GM13977 (cell line): Measurements from ENCODE around the gene HMG20A.

Experiments used
- DNase-seq: peaks from one replicate; pipeline ENCODE4 v3.0.0; 2012; ENCODE audit warnings: low spot score
- in situ Hi-C: fragments of 300-500 bp; cut with MboI; formaldehyde crosslinking; loops from one replicate; pipeline ENCODE4 v1.12.0; 2022; ENCODE audit warnings: low sequenced_read_pairs, low pct_unique_long_range_greater_than_20kb, mixed read lengths, inconsistent platforms; ENCODE audit not compliant: unreplicated experiment
- TF ChIP-seq, protein P1 (sequence below): IDR thresholded peaks from 2 replicates; pipeline ENCODE4 v1.5.1; 2012; ENCODE audit warnings: mild to moderate bottlenecking, control low read depth; ENCODE audit not compliant: insufficient read depth; ENCODE audit errors: extremely low read depth, missing control alignments

The HMG20A gene

DNA sequence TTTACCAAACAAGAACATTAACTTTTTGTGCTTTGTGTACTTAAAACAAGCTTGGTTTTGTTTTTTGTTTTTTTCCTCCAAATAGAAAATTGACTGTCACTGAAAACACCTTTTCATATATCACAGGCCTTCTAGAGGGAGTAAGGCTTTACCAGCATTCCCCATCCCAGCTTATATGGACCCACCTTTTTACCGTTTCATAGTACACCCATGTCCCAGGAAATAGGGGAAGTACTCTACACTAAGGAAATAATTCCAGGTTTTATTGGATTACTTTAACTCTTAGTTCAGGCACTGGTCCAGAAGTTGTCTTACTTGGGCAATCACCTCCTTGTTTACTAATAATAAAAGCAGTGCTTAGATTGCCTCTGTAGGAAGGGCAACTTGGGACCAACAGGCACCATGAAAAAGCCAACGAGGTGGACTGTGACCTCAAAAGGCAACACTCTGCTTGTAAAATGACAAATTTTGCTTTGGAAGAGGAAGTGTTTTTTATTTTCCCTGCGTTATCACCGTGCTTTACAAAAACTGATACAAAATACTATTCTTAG lies 26.2 kb downstream of the HMG20A start:
- DNase-seq: no peak
- in situ Hi-C loops: no loop called here
- TF ChIP-seq, protein P1, sequence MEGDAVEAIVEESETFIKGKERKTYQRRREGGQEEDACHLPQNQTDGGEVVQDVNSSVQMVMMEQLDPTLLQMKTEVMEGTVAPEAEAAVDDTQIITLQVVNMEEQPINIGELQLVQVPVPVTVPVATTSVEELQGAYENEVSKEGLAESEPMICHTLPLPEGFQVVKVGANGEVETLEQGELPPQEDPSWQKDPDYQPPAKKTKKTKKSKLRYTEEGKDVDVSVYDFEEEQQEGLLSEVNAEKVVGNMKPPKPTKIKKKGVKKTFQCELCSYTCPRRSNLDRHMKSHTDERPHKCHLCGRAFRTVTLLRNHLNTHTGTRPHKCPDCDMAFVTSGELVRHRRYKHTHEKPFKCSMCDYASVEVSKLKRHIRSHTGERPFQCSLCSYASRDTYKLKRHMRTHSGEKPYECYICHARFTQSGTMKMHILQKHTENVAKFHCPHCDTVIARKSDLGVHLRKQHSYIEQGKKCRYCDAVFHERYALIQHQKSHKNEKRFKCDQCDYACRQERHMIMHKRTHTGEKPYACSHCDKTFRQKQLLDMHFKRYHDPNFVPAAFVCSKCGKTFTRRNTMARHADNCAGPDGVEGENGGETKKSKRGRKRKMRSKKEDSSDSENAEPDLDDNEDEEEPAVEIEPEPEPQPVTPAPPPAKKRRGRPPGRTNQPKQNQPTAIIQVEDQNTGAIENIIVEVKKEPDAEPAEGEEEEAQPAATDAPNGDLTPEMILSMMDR: no peak

DNA sequence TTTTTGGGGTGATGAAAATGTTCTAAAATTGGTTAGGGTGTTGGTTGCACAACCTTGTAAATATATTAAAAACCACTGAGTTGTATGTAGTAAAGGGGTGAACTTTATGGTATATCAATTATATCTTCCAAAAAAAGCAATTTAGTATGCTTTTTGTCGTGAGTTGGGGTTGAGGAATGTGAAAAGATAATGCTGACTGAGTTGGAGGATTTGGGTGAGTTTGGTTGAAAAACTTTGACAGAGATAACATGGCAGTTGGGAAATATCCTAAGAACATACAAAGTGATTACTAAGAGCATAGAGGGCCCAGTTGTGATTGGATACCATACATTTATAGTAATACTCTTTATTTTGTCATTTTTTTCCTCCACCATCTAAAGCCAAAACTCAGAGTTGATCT lies 33.6 kb downstream of the HMG20A start:
- TF ChIP-seq, protein P1: no peak
- in situ Hi-C loops: no loop called here
- DNase-seq: no peak

DNA sequence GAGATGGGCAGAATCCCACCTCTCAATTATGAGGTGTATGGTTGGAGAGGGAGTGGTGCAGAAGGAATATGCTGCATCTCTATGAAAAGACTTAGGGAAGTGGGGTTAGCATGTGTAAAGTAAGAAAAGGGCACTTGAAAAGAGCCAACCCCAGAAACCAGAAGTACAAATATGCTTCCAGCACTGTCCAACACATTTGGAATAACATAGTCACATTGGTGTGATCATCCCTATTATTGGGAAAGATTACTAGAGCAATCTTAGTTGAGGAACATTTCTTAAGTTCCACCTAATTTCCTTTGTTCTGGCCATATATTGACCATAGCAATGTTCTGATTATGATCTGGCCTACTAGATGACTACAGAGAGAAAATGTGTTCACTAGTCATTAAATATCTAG lies 34.3 kb downstream of the HMG20A start:
- DNase-seq: no peak
- in situ Hi-C loops: no loop called here
- TF ChIP-seq, protein P1: no peak

DNA sequence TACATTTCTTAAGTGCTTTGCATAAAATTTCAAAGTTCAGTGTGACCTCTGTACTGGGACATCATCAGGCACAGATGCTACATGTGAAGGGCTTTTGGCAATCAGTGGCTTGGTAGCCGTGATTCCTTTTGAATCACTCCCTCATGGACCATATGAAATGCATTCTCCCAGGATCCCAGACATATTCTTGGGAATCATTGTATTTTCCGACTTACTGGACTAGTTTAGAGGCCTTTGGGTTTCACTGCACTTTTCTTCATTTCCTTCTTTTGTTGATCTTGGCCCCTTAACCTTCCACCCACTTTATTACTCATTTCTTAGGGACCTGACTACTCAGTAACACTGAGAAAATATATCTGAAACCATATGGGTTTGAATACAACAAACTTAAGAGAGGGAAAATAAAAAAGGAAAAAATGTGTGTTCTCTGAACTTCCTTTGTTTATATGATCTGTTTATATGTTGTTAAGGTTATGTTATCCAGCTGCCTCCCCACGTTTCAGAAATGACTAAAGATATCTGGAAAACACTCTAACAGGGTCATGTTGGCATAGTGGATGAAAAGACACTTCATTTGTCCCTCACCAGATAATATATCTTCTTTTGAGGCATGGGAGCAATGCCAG lies 35.1 kb downstream of the HMG20A start:
- DNase-seq: no peak
- in situ Hi-C loops: no loop called here
- TF ChIP-seq, protein P1: no peak

DNA sequence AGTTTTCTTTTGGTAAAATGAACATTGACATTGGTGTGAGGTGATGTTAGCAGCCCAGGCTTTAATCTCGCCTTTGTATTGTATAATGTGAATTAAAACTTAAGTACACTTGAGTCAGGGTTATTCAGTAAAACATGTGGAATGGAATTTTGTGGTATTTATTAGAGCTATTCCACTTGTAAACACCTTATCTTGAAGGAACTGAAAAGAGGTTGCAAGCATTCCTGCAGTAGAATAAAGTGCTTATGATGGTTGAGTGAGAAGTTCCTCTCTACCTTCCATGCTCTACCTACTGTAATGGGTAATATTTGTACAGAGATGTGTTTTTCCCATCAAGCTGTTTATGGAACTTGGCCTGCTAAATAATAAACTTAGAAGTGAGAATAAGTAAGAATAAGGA lies 36.1 kb downstream of the HMG20A start:
- in situ Hi-C loops: no loop called here
- TF ChIP-seq, protein P1: no peak
- no peak for DNase-seq

DNA sequence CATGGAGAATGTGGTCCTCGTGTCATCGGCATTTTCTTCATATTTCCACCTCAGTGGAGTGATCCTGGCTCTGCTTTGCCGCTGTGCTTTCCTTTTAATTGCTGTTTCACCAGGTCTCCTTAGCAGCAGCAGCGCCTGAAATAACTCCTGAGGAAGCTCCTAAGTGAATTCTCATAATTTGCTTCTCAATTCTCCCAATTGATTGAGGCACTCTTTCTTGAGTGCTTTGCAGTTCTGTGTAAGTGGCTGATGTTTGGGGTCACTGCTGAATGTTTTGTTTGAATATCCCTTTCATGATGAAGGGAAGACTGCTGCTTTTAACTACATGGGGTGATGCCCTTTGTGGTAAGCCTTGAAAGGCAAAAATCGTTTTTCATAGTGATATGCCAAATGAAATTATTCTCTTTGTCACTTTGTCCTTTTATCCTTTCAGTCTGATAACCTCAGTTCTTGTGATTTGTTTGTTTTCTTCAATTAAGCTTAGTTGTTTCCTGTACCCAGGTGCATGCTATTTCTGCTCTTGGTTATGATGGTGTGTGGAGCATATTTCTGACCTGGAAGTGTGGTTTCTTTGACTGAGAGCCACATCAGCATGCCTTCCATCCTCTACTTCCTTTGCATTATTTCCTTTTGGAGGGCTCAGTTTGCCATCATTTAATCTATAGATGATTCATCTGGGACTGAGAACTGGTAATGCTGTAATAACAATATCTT lies 36.7 kb downstream of the HMG20A start:
- no peak for DNase-seq
- TF ChIP-seq, protein P1: no peak
- in situ Hi-C loops: no loop called here
